ENCODE results near the gene GSC2.

GSC2 gene

GRCh38 chr22:19193879-19194278, 43.8 kb upstream of the GSC2 start:
- TF ChIP-seq, protein P1, sequence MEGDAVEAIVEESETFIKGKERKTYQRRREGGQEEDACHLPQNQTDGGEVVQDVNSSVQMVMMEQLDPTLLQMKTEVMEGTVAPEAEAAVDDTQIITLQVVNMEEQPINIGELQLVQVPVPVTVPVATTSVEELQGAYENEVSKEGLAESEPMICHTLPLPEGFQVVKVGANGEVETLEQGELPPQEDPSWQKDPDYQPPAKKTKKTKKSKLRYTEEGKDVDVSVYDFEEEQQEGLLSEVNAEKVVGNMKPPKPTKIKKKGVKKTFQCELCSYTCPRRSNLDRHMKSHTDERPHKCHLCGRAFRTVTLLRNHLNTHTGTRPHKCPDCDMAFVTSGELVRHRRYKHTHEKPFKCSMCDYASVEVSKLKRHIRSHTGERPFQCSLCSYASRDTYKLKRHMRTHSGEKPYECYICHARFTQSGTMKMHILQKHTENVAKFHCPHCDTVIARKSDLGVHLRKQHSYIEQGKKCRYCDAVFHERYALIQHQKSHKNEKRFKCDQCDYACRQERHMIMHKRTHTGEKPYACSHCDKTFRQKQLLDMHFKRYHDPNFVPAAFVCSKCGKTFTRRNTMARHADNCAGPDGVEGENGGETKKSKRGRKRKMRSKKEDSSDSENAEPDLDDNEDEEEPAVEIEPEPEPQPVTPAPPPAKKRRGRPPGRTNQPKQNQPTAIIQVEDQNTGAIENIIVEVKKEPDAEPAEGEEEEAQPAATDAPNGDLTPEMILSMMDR (conservative IDR thresholded peaks at IDR 0.05; ENCODE audit: low read depth, low read length): no peak
- DNase-seq (ENCODE audit: low read depth): no peak
- no peak overlapping the region for H3K4me3 ChIP-seq (ENCODE audit: low read length)

DNA sequence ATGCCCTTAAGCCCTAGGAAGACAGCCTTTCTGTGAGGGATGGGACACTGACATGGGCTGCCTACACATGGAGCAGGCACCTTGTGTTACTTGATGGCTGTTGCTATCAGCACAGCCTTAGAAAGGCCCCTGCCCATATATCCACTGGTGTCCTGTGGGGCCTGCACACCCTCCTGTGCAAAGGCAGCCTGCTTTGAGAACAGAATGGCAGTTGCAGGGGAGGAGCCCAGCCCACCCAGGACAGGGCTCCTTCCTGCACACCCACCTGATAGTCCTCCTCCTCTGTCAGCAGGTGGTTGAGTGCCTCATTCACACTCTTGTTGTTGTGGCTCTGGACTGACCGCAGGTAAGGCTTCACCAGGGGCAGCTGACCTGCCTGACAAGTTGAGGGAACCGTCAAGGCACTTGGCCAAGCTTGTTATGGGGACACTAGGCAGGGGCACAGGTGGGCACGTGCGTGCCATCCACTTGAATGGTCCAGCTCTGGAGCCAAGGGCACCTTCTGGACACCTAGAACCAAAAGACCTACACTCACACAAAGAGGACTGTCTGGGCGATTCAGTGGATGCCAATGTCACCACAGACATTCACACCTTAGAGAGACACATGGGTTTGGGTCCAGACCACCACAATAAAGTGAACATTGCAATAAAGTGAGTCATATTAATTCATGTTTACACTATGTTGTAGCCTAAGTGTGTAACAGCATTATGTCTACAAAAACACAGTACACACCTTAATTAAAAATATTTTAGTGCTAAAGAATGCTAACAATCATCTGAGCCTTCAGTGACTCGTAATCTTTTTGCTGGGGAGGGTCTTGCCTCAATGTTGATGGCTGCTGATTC, 37.8 kb upstream of the GSC2 start:
- H3K4me3 ChIP-seq (ENCODE audit: low read length): no peak overlapping the region
- TF ChIP-seq, protein P1 (conservative IDR thresholded peaks at IDR 0.05; ENCODE audit: low read depth, low read length): no peak
- DNase-seq (ENCODE audit: low read depth): no peak

DNA sequence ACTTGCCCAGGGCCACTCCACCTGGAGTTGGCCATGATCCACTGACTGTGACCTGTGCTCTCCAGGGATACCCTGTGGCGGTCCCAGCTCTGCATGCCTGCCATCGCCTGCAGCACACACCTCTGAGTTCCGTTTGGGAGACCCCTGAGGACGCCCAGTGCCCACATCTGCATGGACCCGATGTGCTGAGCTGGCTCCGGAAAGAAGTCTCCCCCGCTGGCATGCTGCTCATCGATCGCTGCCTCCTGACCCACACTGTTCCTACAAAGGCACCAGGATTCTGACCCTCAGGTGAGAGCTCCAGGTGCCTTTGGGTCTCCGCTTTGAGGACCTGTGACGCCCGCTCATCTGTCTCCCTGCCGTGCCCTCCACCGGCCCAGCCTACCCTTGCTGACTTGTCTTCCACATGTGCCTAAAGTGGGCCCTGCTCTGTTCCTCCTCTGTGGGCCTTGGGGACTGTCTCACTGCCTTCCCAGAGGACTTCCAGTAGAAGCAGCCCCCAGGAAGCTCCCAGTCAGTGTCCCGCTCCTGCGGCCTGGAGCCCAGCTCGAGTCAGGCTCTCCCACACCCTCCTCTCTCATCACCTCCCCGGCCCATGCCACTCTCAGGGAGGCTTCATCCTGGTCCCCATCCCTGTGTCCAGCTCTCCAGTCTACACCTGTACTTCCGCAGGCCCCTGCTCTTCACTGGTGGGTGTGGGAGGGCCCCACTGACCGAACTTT, 34.3 kb upstream of the GSC2 start:
- TF ChIP-seq, protein P1 (conservative IDR thresholded peaks at IDR 0.05; ENCODE audit: low read depth, low read length): no peak
- H3K4me3 ChIP-seq (ENCODE audit: low read length): no peak overlapping the region
- DNase-seq (ENCODE audit: low read depth): no peak

- TF ChIP-seq, protein P1 (conservative IDR thresholded peaks at IDR 0.05; ENCODE audit: low read depth, low read length): no peak
- H3K4me3 ChIP-seq (ENCODE audit: low read length): no peak overlapping the region
- DNase-seq (ENCODE audit: low read depth): no peak
These were observed 33.1 kb upstream of the GSC2 start for GRCh38 chr22:19183216-19183615.

DNA sequence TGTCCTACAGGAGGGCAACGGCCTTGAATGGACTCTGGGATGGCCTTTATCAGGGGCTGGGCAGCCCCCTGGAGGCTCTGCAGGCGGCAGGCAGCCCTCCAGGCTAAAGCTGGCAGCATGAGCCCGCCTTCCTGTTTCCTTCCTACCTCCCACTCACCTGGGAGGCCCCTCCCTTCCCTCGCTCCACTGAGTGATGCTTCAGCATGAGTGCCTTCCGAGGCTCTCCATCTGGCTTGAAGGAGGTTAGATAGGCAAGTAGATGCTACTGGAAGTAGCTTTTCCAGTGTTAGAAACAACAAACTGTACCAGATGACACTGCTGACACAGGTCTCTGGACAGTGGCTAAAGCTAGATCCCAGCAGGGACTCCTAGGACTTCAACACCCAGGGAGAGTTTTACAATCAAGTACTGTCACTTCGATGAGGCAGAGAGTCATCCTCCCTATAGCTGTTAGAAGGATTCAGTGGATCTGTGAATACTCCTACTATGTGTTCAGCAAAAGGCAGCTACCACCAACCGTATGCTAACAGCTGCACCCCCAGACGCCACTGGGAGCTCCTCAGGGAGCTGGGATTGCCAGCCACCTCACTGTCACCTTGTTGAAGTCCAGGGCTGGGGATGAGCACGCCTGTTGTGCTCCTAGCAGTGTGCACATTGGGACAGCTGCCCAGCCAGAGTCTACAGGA, 32.5 kb upstream of the GSC2 start:
- DNase-seq (ENCODE audit: low read depth): no peak
- no peak overlapping the region for H3K4me3 ChIP-seq (ENCODE audit: low read length)
- TF ChIP-seq, protein P1 (conservative IDR thresholded peaks at IDR 0.05; ENCODE audit: low read depth, low read length): no peak

DNA sequence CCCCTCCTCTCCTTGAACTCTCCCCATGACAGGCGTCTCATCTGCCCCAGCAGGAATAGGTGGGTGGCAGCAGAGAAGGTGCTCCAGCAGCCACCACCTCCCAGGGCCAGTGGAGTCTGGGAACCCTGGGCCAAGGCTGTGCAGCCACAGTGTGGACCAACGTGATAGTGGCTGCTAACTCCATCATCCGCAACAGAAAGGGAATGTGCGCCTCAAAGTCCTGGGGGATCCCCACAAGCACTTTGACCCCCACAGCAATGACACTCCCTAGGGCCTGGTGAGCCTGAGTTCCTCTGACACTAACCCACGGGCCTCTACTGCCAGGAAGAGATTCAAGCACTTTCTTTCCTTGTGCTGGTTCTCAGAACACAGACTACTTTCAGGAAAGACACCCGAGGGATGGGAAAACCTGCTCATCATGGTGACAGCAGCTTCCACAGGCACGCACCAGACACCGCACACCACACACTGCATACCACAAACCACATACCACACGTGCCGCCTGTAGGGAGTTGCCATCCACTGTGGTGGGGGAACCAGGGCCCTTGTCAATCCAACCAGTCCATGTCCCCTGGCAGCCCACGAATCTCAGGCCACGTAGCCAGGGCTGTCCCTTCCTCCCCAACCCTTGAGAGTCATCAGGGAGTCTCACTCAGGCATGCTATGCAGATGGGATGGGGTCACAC, 31.8 kb upstream of the GSC2 start:
- TF ChIP-seq, protein P1 (conservative IDR thresholded peaks at IDR 0.05; ENCODE audit: low read depth, low read length): no peak
- DNase-seq (ENCODE audit: low read depth): no peak

More for the DNA sequence above, 31.8 kb upstream of the GSC2 start:
- no peak overlapping the region for H3K4me3 ChIP-seq (ENCODE audit: low read length)
